Lower lobe of right lung (tissue), 2 donors: ENCODE measurements around the gene PRADC1. TPM values are rescaled to one million over a fixed set of nuclear protein-coding genes. Genes with fewer than 3 reads are reported as not detected.
A peak's percentile ranks its signal among the peaks of the same experiment; 100 is the strongest.

Experiments
- ATAC-seq, 2 donors: fragments of 200-7000 bp; cut with Tn5 transposase; one replicate each; pipeline ENCODE4 v1.9.1; 2020 to 2022; ENCODE audit warnings: mild to moderate bottlenecking in 2 of 2, moderate library complexity in 2 of 2
- DNase-seq: peaks from one replicate; pipeline ENCODE4 v3.0.0-alpha.2; 2020
- H3K27ac ChIP-seq: fragments of 200-600 bp; one replicate; pipeline ENCODE4 v1.8.0; 2022
- H3K27me3 ChIP-seq: fragments of 200-600 bp; one replicate; pipeline ENCODE4 v1.8.0; 2022; ENCODE audit warnings: low read depth
- H3K36me3 ChIP-seq: fragments of 200-600 bp; one replicate; pipeline ENCODE4 v1.8.0; 2022; ENCODE audit warnings: mild to moderate bottlenecking
- H3K4me1 ChIP-seq: fragments of 200-600 bp; one replicate; pipeline ENCODE4 v1.8.0; 2022
- H3K4me3 ChIP-seq: fragments of 200-600 bp; one replicate; pipeline ENCODE4 v1.8.0; 2022; ENCODE audit warnings: mild to moderate bottlenecking
- H3K9me3 ChIP-seq: fragments of 200-600 bp; one replicate; pipeline ENCODE4 v1.8.0; 2022
- intact Hi-C: fragments of 100-400 bp; cut with DNase I; formaldehyde crosslinking; loops from one replicate; pipeline ENCODE4 v1.11.0; 2022
- total RNA-seq: library from RNA; stranded (reverse); fragmentation: NEBNext Ultra II Directional; extraction: Animal tissue kit (Norgen Biotek cat#: 25700); gene quantifications from one replicate; pipeline ENCODE4 v1.2.1, GENCODE V29; 2021
- TF ChIP-seq, protein P1 (sequence below): fragments of 200-600 bp; IDR thresholded peaks from one replicate; pipeline ENCODE4 v1.8.0; 2022; ENCODE audit warnings: antibody characterized with exemption, mild to moderate bottlenecking
- donor health status: DM: no; HTN: yes; CAD: no; lungs with severe emphysema.

PRADC1 gene
- total RNA-seq, 1 donor from 2014 or later, result 14.8 TPM

DNA sequence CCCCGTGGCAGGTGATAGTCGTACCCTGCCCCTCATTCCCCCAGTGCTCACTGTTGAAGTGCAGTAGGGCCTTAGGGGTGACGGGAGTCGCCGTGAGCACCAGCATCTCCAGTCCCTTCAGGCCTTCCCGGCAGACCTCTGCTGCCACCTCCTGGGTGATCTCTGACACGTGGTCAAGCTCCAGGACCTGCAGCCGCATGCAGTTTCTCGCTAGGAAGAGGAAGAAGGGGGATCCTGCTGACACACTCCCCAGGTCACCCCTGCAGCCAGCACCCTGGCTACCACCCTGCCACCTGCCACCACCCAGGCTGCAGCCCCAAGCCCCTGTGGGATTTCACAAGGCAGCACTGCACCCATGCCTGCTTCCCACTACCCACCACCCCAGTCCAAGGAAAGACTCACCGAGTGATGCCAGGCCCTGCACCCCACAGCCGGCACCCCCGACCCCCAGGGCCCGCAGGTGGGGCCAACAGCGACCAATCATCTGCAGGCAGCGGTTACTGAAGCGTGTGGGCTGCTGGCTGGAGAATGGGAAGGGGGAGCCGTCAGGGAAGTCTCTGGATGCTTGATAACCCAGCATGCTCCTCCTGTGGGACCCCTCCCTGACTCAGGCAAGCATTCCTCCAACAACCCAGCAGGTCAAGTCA is 27.4 kb upstream of the PRADC1 start:
- H3K27ac ChIP-seq, result no peak overlapping the region
- peaks cover 5% of the 10 kb centered on the region for H3K27me3 ChIP-seq
- TF ChIP-seq, protein P1, sequence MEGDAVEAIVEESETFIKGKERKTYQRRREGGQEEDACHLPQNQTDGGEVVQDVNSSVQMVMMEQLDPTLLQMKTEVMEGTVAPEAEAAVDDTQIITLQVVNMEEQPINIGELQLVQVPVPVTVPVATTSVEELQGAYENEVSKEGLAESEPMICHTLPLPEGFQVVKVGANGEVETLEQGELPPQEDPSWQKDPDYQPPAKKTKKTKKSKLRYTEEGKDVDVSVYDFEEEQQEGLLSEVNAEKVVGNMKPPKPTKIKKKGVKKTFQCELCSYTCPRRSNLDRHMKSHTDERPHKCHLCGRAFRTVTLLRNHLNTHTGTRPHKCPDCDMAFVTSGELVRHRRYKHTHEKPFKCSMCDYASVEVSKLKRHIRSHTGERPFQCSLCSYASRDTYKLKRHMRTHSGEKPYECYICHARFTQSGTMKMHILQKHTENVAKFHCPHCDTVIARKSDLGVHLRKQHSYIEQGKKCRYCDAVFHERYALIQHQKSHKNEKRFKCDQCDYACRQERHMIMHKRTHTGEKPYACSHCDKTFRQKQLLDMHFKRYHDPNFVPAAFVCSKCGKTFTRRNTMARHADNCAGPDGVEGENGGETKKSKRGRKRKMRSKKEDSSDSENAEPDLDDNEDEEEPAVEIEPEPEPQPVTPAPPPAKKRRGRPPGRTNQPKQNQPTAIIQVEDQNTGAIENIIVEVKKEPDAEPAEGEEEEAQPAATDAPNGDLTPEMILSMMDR, result peak; percentile 37
- DNase-seq, result peak; percentile 71
- intact Hi-C loops, result no loop called here
- H3K9me3 ChIP-seq, result no peaks in the 10 kb centered on the region
- no peaks in the 10 kb centered on the region for H3K4me1 ChIP-seq
- H3K36me3 ChIP-seq, result no peaks in the 10 kb centered on the region
- peak; percentile 61 to 85 for ATAC-seq
- H3K4me3 ChIP-seq, result no peak overlapping the region

DNA sequence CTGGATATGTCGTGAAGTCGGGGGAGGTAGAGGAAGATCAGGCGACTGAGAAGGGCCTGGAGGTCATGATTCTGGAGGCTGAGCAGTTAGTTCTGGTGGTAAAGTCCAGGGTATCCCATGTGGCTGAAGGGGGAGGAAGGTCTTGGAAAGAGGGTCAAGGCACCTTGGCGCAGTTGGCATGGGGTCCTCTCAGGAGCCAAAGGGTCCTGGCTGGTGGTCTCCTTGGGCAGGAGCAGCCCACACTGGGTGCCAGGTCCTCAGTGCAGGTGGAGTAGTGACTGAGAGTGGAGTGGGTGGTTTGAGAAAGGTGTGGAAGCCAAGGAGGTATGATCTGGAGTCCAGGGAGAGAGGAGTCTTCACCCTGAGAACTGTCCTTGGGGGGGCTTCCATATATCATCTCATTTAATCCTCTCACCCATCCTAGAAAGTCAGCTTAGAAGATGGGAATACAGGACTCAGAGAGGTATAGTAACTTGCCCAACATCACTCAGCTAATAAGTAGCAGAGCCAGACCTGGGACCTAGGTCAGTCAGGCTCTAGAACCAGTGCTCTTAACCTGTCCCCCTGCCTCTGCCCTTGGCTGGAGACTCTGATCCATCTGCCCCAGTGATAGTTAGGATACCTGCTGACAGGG is 26.8 kb upstream of the PRADC1 start:
- Histone ChIP-seq H3K9me3 (no peaks in the 10 kb centered on the region), H3K4me3 (no peak overlapping the region), H3K36me3 (peaks cover 2% of the 10 kb centered on the region), H3K27me3 (no peaks in the 10 kb centered on the region), H3K27ac (no peak overlapping the region), H3K4me1 (no peaks in the 10 kb centered on the region)
- DNase-seq (no peak), ATAC-seq (no peak)
- intact Hi-C loops, result no loop called here
- TF ChIP-seq, protein P1, result no peak

DNA sequence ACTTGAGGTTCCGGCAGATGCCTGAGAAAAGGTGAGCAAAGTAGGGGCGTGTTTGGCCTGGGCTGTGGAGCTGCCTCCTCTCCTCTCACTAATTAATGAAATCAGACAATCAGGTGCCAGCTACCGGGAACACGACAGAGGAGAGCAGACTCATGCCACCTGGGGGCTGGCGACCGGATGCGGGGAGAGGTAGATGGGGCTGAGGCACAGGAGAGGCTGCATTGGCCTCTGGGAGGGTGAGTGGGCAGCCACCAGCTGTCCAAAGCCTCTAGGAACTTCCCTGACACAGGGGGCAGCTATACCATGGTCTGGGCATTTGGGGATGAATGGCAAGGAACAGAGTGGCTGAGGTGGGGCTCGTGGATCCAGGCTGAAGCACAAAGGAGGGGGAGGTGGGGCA is 26.2 kb upstream of the PRADC1 start:
- TF ChIP-seq, protein P1, result no peak

DNA sequence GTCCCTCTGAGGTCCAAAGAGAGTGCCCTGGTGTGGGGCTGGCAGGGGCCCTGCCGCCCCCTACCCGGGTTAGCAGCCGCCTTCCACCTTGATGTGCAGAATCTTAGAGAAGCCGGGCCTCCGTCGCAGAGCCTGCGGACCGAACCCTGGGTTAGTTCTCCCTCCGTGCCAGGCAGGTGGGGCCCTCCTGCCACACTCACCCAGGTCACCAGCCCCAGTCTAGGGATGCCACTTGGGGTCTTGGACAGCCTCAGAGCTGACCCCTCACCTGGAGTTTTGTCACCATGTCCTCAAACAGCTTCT is 25.8 kb upstream of the PRADC1 start:
- intact Hi-C loops, result no loop called here
- Histone ChIP-seq H3K9me3 (no peaks in the 10 kb centered on the region), H3K27me3 (no peaks in the 10 kb centered on the region), H3K4me1 (no peaks in the 10 kb centered on the region), H3K4me3 (no peak overlapping the region), H3K27ac (no peak overlapping the region), H3K36me3 (peaks cover 11% of the 10 kb centered on the region)
- TF ChIP-seq, protein P1, result no peak
- DNase-seq (no peak), ATAC-seq (no peak)

More for the DNA sequence above, 26.2 kb upstream of the PRADC1 start:
- H3K4me3 ChIP-seq, result no peak overlapping the region
- H3K27me3 ChIP-seq, result no peaks in the 10 kb centered on the region
- intact Hi-C loops, result no loop called here
- no peak for ATAC-seq
- H3K27ac ChIP-seq, result no peak overlapping the region
- no peak for DNase-seq
- H3K4me1 ChIP-seq, result no peaks in the 10 kb centered on the region
- no peaks in the 10 kb centered on the region for H3K9me3 ChIP-seq
- H3K36me3 ChIP-seq, result peaks cover 7% of the 10 kb centered on the region

DNA sequence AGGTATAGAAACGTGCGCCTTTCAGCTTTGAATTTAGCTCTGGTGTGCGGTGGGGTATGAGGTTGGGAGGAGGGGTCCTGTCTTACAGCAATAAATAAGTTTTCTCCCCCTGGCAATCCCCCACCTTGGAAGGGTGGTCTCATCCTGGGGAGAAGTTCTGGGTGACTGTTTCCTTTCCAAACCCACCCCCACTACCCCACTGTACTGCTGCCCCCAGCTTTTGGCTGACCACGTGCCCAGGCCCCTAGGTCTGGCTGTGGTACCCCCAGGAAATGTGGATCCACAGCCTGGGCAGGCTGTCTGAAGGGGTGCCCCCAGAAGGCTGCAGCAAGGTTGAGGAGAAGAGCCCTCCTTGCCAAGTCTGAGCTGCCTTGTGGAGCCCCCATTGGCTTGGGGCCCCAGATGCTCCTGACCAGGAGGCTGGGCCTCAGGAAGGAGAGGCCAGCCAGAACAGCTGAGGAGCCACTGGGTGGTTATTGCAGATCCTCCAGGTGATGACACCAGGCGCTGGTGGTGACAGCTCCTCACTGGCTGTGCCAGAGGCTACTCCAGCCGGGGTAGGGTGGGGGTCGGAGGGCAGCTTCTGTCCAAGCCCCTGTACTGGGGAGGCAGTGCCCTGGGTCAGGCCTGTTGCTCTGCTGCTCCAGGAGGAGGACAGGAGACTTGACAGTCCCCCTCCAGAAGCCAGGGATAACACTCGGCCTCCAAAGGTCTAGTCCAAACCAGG is 25.3 kb upstream of the PRADC1 start:
- Histone ChIP-seq H3K9me3 (no peaks in the 10 kb centered on the region), H3K4me3 (no peak overlapping the region), H3K4me1 (no peaks in the 10 kb centered on the region), H3K36me3 (peaks cover 17% of the 10 kb centered on the region), H3K27ac (no peak overlapping the region), H3K27me3 (no peaks in the 10 kb centered on the region)
- ATAC-seq (no peak), DNase-seq (no peak)
- TF ChIP-seq, protein P1, result no peak
- intact Hi-C loops, result no loop called here
